NCI-H345 treated with DMSO at 0.1 percent for 48 hours (cell line): ENCODE measurements around the gene NSUN5.
"Not testable (repeated sequence)": the region's sequence is repeated elsewhere in the genome, so short reads cannot be mapped to it uniquely, and the experiment has no call there.

Experiments
- DNase-seq: peaks from one replicate; lab custom pipeline; 2025; ENCODE audit not compliant: unreplicated experiment; lab: John Stamatoyannopoulos, UW

The NSUN5 gene

GRCh38 chr7:73308665-73309214 is at the start of gene NSUN5:
Gene NSUN5, minus strand, starts transcription at chr7:73308826. Its CDS starts 36 bp downstream, at chr7:73308790.
- peak; percentile 63 for DNase-seq

GRCh38 chr7:73356159-73356558 is 47.5 kb upstream of the NSUN5 start:
- DNase-seq, result no peak

- no peak for DNase-seq
Measured at GRCh38 chr7:73354821-73355220, 46.2 kb upstream of the NSUN5 start.

- DNase-seq, result no peak
Measured at GRCh38 chr7:73354196-73354595, 45.6 kb upstream of the NSUN5 start.

- no peak for DNase-seq
Measured at GRCh38 chr7:73353243-73353642, 44.6 kb upstream of the NSUN5 start.

GRCh38 chr7:73352784-73353183 is 44.2 kb upstream of the NSUN5 start:
- DNase-seq, result no peak

GRCh38 chr7:73351447-73352167 is 43.0 kb upstream of the NSUN5 start:
- no peak for DNase-seq

GRCh38 chr7:73350306-73351068 is 41.9 kb upstream of the NSUN5 start:
- DNase-seq, result no peak

DNA sequence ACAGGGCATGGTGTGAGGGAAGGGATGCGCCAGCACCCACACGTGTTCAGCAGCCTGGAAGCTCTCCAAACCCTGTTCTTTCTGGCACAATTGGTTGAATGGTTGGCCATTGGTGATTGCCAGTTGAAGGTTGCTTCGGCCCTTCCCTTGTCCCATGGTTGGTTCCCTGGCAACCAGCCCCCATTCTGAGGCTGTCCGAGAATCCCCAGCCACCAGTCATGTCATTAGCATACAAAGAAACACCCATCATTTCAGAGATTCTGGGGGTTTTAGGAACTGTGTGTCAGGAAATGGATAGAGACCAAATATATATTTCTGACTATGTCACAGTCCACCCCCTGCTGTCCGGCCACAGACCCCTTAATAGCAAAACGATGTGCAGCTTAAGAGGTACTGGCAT is 41.1 kb upstream of the NSUN5 start:
- DNase-seq, result no peak

- no peak for DNase-seq
Measured at GRCh38 chr7:73345951-73346350, 37.3 kb upstream of the NSUN5 start.

GRCh38 chr7:73345538-73345937 is 36.9 kb upstream of the NSUN5 start:
- DNase-seq, result no peak

- no peak for DNase-seq
Measured at GRCh38 chr7:73343671-73344380, 35.2 kb upstream of the NSUN5 start.

DNA sequence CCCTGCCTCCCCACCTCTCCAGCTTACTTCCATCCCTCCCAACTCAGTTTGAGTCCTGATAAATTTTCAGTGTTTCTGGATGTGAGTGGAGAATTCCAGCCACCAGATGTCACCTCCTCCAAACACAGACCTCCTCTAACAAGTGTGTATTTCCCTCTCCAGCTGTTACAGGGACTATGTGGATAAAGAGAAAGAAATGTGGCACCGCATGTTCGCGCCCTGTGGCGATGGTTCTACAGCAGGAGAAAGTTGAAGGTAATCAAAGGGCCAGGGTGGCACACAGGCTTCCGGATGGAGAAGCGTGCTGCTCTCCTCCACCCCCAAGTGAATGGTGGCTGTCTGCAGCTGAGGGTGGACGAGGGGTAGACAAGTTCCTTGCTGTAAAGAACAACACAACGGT is 34.0 kb upstream of the NSUN5 start:
- DNase-seq, result peak; percentile 18

- DNase-seq, result no peak
Measured at GRCh38 chr7:73341877-73342276, 33.3 kb upstream of the NSUN5 start.

- peak; percentile 27 for DNase-seq
Measured at GRCh38 chr7:73340514-73340913, 31.9 kb upstream of the NSUN5 start.

DNA sequence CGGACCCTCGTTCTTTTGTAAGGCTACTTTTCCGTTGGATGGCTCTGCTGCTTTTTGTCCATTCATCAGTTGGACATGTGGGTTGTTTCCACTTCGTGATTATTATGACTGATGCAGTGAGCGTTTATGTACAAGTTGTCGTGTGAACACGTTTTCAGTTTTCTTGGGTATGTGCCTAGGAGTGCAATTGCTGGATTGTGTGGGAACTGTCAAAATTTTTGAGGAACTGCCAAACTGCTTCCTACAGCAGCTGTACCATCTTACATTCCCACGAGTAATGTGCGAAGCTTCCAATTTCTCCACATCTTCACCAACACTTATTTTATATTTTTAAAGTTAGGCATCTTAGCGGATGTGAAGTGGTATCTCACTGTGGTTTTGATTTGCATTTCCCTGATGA is 29.7 kb upstream of the NSUN5 start:
- DNase-seq, result no peak

- DNase-seq, result no peak
Measured at GRCh38 chr7:73332447-73332846, 23.8 kb upstream of the NSUN5 start.

- DNase-seq, result no peak
Measured at GRCh38 chr7:73330772-73331171, 22.1 kb upstream of the NSUN5 start.

DNA sequence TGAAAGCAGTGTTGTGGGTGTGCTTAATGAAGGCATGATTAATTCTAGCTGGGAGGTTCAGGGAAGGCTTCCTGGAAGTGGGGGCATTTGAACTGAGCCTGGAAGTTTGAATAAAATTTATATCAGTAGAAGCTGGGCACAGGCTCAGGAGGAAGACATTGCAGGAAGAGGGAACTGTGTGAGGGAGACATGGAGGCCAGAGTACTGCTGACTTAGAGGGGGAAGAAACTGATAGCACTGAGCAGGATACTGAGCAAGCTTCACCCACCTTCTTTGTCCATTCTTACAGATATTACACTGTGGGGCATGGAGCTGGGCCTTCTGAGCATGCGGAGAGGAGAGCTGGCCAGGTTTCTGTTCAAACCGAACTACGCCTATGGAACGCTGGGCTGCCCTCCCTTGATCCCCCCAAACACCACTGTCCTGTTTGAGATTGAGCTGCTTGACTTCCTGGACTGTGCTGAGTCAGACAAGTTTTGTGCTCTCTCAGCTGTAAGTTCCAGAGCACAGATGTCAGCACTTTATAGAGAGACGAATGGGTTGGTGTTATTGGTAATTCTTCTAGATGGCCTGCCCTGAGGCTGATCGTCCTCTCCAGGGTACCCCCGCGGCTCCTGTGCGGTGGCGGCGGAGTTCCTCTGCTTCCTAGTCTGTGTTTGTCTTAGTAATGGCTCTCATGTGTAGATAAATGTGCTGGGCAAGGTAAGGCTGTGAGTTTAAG is 21.4 kb upstream of the NSUN5 start:
- no peak for DNase-seq

DNA sequence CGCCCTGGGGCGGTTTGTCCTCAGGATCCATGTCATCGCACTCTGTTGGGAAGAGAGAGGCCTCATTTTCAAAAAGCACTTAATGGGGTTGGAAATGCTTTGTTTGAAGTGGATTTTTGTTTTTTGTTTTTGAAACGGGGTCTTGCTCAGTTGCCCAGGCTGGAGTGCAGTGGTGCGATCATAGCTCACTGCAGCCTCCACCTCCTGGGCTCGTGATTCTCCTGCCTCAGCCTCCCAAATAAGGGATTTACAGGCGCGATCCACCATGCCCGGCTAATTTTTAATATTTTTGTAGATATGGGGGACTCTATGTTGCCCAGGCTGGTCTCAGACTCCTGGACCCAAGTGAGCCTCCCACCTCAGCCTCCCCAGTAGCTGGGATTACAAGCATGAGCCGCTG is 20.1 kb upstream of the NSUN5 start:
- DNase-seq, result no peak

GRCh38 chr7:73327922-73328321 is 19.3 kb upstream of the NSUN5 start, which contains the start of the genes FKBP6 and TRIM50:
Gene FKBP6, plus strand, starts transcription at chr7:73328161. Its CDS starts 268 bp downstream, at chr7:73328429.
Gene TRIM50, minus strand, starts transcription at chr7:73328082. Its CDS starts 3,295 bp downstream, at chr7:73324787.
- not testable (repeated sequence) for DNase-seq
